Esophagus muscularis mucosa (tissue), 4 donors: ENCODE measurements around the gene CFAP161.

ENCODE experiments used
- CTCF ChIP-seq, 3 experiments: fragments of 200-600 bp in 2 of 3; fragments of 450-650 bp in 1 of 3; sonication (generic) in 2 of 3; IDR thresholded peaks; one replicate each; pipeline ENCODE4 v1.5.1; 2017 to 2019; ENCODE audit warnings: antibody characterized with exemption in 3 of 3, mild to moderate bottlenecking in 2 of 3, moderate library complexity in 1 of 3
- EP300 ChIP-seq: sonication (generic); formaldehyde crosslinking; IDR thresholded peaks from one replicate; pipeline ENCODE4 v1.6.1; 2017; ENCODE audit warnings: antibody characterized with exemption
- POLR2A ChIP-seq: fragments of 450-650 bp; IDR thresholded peaks from one replicate; pipeline ENCODE4 v1.6.1; 2017; ENCODE audit warnings: antibody characterized with exemption, moderate library complexity, mild to moderate bottlenecking, low read depth
- POLR2AphosphoS5 ChIP-seq, 2 donors: sonication (generic); formaldehyde crosslinking; IDR thresholded peaks; one replicate each; pipeline ENCODE4 v1.6.1; 2017; ENCODE audit warnings: antibody characterized with exemption in 2 of 2

- no peak for TF ChIP-seq CTCF (IDR thresholded peaks at IDR 0.05)
- TF ChIP-seq POLR2A = no peak
- TF ChIP-seq EP300 = no peak
- TF ChIP-seq POLR2AphosphoS5 (IDR thresholded peaks at IDR 0.05) = no peak
Measured at GRCh38 chr15:81115054-81115939, 18.8 kb upstream of the CFAP161 start.
